Rectal smooth muscle tissue (tissue), 1 donor: ENCODE results near the gene PCDHGB7.
"Not testable (repeated sequence)": the region's sequence is repeated elsewhere in the genome, so short reads cannot be mapped to it uniquely, and the experiment has no call there.

Experiments used
- H3K27ac ChIP-seq: one replicate; pipeline ENCODE4 v1.7.0; 2013; ENCODE audit warnings: low read depth, low read length, inconsistent platforms
- H3K27me3 ChIP-seq: one replicate; pipeline ENCODE4 v1.7.0; 2013; ENCODE audit warnings: low read length; ENCODE audit not compliant: control insufficient read depth, insufficient read depth
- H3K36me3 ChIP-seq: one replicate; pipeline ENCODE4 v1.7.0; 2013; ENCODE audit warnings: low read length; ENCODE audit not compliant: control insufficient read depth, insufficient read depth
- H3K4me1 ChIP-seq: one replicate; pipeline ENCODE4 v1.7.0; 2013; ENCODE audit warnings: low read length; ENCODE audit not compliant: control insufficient read depth, insufficient read depth
- H3K4me3 ChIP-seq: one replicate; pipeline ENCODE4 v1.7.0; 2013; ENCODE audit warnings: low read length
- H3K9ac ChIP-seq: one replicate; pipeline ENCODE4 v1.7.0; 2013; ENCODE audit warnings: low read length

PCDHGB7 gene

DNA sequence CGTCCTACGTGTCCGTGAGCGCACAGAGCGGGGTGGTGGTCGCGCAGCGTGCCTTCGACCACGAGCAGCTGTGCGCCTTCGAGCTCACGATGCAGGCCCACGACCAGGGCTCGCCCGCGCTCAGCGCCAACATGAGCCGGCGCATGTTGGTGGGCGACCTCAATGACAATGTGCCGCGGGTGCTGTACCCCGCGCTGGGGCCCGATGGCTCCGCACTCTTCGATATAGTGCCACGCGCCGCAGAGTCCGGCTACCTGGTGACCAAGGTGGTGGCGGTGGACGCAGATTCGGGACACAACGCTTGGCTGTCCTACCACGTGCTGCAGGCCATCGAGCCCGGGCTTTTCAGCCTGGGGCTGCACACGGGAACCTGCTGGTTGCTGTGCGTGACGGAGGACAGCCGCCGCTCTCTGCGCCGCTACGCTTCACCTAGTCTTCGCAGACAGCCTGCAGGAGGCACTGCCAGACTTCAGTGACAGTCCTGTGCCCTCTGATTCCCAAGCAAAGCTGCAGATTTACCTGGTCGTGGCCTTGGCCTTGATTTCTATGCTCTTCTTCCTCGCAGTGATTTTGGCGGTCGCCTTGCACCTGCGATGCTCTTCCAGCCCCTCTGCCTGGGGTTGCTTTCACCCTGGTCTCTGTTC, 10.4 kb downstream of the PCDHGB7 start:
- Histone ChIP-seq H3K27ac (no peak overlapping the region), H3K4me3 (peak overlapping the region; percentile 37)

DNA sequence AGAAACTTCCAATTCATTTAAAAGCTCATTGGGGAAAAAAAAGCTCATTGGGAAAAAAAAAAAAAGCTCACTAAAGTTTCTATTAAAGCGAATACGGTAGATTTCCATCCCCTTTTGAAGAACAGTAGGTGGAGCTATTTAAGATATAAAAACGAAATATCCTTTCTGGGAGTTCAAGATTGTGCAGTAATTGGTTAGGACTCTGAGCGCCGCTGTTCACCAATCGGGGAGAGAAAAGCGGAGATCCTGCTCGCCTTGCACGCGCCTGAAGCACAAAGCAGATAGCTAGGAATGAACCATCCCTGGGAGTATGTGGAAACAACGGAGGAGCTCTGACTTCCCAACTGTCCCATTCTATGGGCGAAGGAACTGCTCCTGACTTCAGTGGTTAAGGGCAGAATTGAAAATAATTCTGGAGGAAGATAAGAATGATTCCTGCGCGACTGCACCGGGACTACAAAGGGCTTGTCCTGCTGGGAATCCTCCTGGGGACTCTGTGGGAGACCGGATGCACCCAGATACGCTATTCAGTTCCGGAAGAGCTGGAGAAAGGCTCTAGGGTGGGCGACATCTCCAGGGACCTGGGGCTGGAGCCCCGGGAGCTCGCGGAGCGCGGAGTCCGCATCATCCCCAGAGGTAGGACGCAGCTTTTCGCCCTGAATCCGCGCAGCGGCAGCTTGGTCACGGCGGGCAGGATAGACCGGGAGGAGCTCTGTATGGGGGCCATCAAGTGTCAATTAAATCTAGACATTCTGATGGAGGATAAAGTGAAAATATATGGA, 13.0 kb downstream of the PCDHGB7 start, which contains the start of gene PCDHGA12:
Gene PCDHGA12 (plus strand): TSS at position 176 of the 782 bp plus-strand sequence. CDS start 253 bp downstream, at position 429.
- H3K9ac ChIP-seq = no peak within 1 kb of the TSS
- no peaks in the 10 kb centered on the region for H3K27me3 ChIP-seq
- H3K4me1 ChIP-seq = no peaks in the 10 kb centered on the region
- H3K36me3 ChIP-seq = no peaks in the 10 kb centered on the region
- no peak within 1 kb of the TSS for H3K27ac ChIP-seq
- peak within 1 kb of the TSS; percentile 44 for H3K4me3 ChIP-seq

More for the DNA sequence above, 10.4 kb downstream of the PCDHGB7 start:
- Histone ChIP-seq H3K4me1 (no peaks in the 10 kb centered on the region), H3K36me3 (no peaks in the 10 kb centered on the region), H3K27me3 (no peaks in the 10 kb centered on the region), H3K9ac (no peak overlapping the region)

DNA sequence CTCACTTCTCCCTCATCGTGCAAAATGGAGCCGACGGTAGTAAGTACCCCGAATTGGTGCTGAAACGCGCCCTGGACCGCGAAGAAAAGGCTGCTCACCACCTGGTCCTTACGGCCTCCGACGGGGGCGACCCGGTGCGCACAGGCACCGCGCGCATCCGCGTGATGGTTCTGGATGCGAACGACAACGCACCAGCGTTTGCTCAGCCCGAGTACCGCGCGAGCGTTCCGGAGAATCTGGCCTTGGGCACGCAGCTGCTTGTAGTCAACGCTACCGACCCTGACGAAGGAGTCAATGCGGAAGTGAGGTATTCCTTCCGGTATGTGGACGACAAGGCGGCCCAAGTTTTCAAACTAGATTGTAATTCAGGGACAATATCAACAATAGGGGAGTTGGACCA, 13.8 kb downstream of the PCDHGB7 start:
- Histone ChIP-seq H3K27ac (no peak overlapping the region), H3K36me3 (no peaks in the 10 kb centered on the region), H3K27me3 (no peaks in the 10 kb centered on the region), H3K9ac (no peak overlapping the region), H3K4me1 (no peaks in the 10 kb centered on the region), H3K4me3 (peak overlapping the region; percentile 44)

DNA sequence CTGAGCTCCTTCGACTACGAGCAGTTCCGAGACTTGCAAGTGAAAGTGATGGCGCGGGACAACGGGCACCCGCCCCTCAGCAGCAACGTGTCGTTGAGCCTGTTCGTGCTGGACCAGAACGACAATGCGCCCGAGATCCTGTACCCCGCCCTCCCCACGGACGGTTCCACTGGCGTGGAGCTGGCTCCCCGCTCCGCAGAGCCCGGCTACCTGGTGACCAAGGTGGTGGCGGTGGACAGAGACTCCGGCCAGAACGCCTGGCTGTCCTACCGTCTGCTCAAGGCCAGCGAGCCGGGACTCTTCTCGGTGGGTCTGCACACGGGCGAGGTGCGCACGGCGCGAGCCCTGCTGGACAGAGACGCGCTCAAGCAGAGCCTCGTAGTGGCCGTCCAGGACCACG, 14.8 kb downstream of the PCDHGB7 start:
- not testable (repeated sequence) for H3K27ac ChIP-seq, H3K27me3 ChIP-seq, H3K9ac ChIP-seq, H3K36me3 ChIP-seq, H3K4me1 ChIP-seq
- peak overlapping the region; percentile 44 for H3K4me3 ChIP-seq

DNA sequence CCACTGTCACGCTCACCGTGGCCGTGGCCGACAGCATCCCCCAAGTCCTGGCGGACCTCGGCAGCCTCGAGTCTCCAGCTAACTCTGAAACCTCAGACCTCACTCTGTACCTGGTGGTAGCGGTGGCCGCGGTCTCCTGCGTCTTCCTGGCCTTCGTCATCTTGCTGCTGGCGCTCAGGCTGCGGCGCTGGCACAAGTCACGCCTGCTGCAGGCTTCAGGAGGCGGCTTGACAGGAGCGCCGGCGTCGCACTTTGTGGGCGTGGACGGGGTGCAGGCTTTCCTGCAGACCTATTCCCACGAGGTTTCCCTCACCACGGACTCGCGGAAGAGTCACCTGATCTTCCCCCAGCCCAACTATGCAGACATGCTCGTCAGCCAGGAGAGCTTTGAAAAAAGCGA, 15.2 kb downstream of the PCDHGB7 start:
- H3K36me3 ChIP-seq, H3K27me3 ChIP-seq, H3K4me3 ChIP-seq, H3K4me1 ChIP-seq, H3K9ac ChIP-seq, H3K27ac ChIP-seq: not testable (repeated sequence)

DNA sequence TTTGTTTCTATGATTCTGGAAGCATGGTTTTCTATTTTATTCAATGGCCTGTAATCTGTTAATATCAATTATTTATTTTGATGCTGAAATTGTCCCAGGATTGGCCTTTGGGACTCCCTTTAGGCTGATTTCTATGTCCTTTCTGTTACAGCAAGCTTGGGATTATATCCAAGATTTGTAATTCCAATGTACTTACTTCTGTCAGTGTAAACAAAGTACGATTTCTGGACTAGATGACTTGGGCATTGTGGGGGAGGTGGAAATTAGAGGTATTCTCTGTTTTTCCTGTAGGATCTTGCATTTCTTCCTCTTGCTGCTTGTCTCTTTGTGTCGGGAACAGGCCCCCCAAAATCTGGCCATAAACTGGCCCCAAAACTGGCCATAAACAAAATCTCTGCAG, 16.5 kb downstream of the PCDHGB7 start:
- no peaks in the 10 kb centered on the region for H3K36me3 ChIP-seq
- H3K9ac ChIP-seq = no peak overlapping the region
- H3K4me1 ChIP-seq = no peaks in the 10 kb centered on the region
- H3K4me3 ChIP-seq = no peak overlapping the region
- no peak overlapping the region for H3K27ac ChIP-seq
- no peaks in the 10 kb centered on the region for H3K27me3 ChIP-seq

DNA sequence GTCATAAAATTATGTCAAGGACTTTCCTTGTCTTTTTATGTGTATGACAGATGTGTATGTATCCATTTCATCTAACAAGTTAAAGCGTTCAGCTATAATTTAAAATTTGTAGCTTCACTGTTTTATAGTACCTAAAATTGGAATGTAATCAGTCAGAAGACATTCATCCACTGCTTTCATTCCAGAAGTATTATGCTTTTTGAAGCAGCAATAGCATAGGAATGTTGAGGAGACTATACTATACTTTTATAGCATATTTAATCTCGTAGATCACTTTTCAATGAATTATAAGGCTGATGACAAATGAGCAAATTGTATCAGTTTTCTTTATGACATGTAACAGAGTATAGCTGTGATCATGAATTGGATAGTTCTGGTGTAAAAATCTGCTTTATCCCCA, 19.7 kb downstream of the PCDHGB7 start:
- H3K9ac ChIP-seq = no peak overlapping the region
- H3K36me3 ChIP-seq = no peaks in the 10 kb centered on the region
- no peak overlapping the region for H3K27ac ChIP-seq
- H3K4me3 ChIP-seq = no peak overlapping the region
- H3K27me3 ChIP-seq = no peaks in the 10 kb centered on the region
- H3K4me1 ChIP-seq = no peaks in the 10 kb centered on the region

DNA sequence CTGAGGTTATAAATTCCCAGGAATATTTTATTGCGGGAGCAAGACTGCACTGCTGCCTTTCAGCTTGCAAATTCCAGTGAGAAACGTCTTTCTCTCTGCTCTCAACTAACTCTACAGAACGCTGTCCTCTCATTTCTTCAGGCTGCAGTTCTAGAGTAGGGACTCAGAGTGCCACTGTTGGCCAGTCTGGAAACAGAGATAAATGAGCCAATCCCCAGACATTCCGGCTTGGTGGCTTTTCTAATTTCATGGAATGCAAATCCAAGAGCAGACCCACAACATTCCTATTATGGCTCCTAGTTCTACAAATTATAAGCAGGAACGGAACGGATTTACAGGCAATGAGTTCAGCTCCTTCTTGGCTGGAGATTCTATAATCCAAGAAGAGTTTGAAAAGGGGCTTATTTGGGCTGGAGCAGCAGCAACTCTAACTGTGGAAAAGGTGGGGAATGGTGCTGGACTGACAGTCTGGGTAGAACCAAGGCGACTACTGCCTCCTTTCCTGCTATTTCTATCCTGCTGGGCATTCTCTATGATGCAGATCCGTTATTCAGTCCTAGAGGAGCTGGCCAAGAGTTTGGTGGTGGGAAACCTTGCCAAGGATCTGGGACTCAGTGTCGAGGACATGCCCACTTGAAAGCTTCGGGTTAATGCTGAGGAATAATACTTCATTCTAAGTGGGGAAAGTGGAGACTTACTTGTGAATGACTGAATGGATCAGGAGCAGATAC, 22.1 kb downstream of the PCDHGB7 start:
- Histone ChIP-seq H3K4me1 (no peaks in the 10 kb centered on the region), H3K27me3 (no peaks in the 10 kb centered on the region), H3K27ac (no peak overlapping the region), H3K36me3 (no peaks in the 10 kb centered on the region), H3K4me3 (no peak overlapping the region), H3K9ac (no peak overlapping the region)

DNA sequence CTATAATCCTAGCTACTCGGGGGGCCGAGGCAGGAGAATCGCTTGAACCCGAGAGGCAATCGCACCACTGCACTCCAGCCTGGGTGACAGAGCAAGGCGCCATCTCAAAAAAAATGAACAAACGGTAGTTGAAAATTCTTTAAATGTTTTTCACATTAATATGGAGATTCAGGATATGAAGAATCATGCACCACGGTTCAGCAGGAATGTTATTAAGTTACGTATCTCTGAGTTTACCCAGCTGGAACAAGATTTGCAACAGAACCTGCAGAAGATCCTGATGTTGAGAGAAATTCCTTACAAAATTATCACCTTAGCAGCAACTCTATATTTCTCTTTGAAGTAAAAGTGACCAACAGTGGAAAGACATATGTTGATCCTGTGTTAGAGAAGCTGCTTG, 22.9 kb downstream of the PCDHGB7 start:
- no peak overlapping the region for H3K4me3 ChIP-seq
- H3K27me3 ChIP-seq = no peaks in the 10 kb centered on the region
- no peaks in the 10 kb centered on the region for H3K36me3 ChIP-seq
- no peak overlapping the region for H3K9ac ChIP-seq
- no peaks in the 10 kb centered on the region for H3K4me1 ChIP-seq
- H3K27ac ChIP-seq = no peak overlapping the region

DNA sequence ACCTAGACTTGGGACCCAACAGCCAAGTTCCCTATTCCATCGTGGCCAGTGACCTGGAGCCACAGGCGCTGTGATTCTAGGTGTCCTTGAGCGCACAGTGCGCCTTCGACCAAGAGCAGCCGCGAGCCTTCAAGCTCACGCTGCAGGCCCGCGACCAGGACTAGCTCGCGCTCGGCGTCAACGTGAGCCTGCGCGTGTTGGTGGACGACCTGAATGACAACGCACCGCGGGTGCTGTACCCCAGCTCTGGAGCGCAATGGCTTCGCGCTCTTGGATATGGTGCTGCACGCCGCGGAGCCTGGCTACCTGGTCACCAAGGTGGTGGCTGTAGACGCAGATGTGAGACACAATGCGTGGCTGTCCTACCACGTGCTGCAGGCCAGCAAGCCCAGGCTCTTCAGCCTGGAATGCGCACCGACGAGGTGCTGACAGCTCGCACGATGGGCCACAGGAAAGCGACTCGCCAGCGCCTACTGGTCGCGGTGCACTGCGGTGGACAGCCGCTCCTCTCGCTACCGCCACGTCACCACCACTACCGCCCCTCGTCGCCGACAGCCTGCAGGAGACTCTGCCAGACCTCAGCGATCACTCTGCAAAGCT, 24.2 kb downstream of the PCDHGB7 start:
- no peak overlapping the region for H3K9ac ChIP-seq
- no peaks in the 10 kb centered on the region for H3K36me3 ChIP-seq
- no peak overlapping the region for H3K27ac ChIP-seq
- no peak overlapping the region for H3K4me3 ChIP-seq
- no peaks in the 10 kb centered on the region for H3K4me1 ChIP-seq
- H3K27me3 ChIP-seq = no peaks in the 10 kb centered on the region

DNA sequence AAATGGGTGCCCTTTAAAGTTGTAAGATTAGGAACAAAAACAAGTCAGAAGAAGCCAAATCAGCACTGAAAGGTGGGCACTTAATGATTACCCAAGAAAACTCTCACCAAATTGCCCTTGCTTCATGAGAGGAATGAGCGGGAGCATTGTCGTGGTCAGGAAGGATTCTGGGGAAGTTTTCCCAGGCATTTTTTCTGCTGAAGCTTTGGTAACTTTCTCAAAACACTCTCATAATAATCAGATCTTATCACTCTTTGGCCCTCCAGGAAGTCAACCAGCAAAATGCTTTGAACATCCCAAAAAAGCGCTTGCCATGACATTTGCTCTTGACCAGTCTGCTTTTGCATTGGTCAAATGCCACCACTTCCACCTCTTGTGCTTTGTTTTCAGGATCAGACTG, 47.9 kb downstream of the PCDHGB7 start:
- no peaks in the 10 kb centered on the region for H3K27me3 ChIP-seq
- H3K9ac ChIP-seq = no peak overlapping the region
- H3K27ac ChIP-seq = no peak overlapping the region
- no peaks in the 10 kb centered on the region for H3K36me3 ChIP-seq
- no peak overlapping the region for H3K4me3 ChIP-seq
- H3K4me1 ChIP-seq = no peaks in the 10 kb centered on the region
